Hepatocyte (in vitro differentiated cells): ENCODE measurements around the gene LCN12.

Experiments
- EZH2 ChIP-seq: fragments of 200-600 bp; sonication (generic); IDR thresholded peaks from 2 replicates; pipeline ENCODE4 v1.6.1; 2016; ENCODE audit warnings: antibody characterized with exemption, mild to moderate bottlenecking, borderline replicate concordance
- EZH2phosphoT487 ChIP-seq: fragments of 200-600 bp; sonication (generic); IDR thresholded peaks from one replicate; pipeline ENCODE4 v1.6.1; 2018; ENCODE audit warnings: antibody characterized with exemption, mild to moderate bottlenecking, low read depth, moderate library complexity; ENCODE audit not compliant: unreplicated experiment, severe bottlenecking
- TF ChIP-seq, protein P1 (sequence below): fragments of 200-600 bp; sonication (generic); IDR thresholded peaks from 2 replicates; pipeline ENCODE4 v1.5.1; 2016; ENCODE audit warnings: antibody characterized with exemption, mild to moderate bottlenecking; ENCODE audit not compliant: poor library complexity

- TF ChIP-seq, protein P1, sequence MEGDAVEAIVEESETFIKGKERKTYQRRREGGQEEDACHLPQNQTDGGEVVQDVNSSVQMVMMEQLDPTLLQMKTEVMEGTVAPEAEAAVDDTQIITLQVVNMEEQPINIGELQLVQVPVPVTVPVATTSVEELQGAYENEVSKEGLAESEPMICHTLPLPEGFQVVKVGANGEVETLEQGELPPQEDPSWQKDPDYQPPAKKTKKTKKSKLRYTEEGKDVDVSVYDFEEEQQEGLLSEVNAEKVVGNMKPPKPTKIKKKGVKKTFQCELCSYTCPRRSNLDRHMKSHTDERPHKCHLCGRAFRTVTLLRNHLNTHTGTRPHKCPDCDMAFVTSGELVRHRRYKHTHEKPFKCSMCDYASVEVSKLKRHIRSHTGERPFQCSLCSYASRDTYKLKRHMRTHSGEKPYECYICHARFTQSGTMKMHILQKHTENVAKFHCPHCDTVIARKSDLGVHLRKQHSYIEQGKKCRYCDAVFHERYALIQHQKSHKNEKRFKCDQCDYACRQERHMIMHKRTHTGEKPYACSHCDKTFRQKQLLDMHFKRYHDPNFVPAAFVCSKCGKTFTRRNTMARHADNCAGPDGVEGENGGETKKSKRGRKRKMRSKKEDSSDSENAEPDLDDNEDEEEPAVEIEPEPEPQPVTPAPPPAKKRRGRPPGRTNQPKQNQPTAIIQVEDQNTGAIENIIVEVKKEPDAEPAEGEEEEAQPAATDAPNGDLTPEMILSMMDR, result no peak
- TF ChIP-seq EZH2 (no peak), EZH2phosphoT487 (no peak)
These were observed 22.9 kb downstream of the LCN12 start for GRCh38 chr9:136974817-136975535.
